GM12878 (cell line): ENCODE results near the gene GDI2. TPM values are rescaled to one million over a fixed set of nuclear protein-coding genes. Genes with fewer than 3 reads are reported as not detected.

ENCODE experiments used
- ATAC-seq: fragments of 200-7000 bp; cut with Tn5 transposase; 3 replicates; pipeline ENCODE4 v1.9.1; 2020; ENCODE audit warnings: mild to moderate bottlenecking, moderate library complexity
- BruUV-seq: library from RNA; stranded (reverse); fragments of 400-500 nt; replicated peaks from 2 replicates; lab custom pipeline; 2021; lab: Mats Ljungman, UMichigan
- CTCF ChIA-PET: fragments of 300-600 bp; sonication (Branson Sonifier 250); formaldehyde crosslinking; extraction: SDS; loops from one replicate; lab custom pipeline; 2021; ENCODE audit warnings: inconsistent platforms; lab: Yijun Ruan, JAX
- POLR2A ChIA-PET: fragments of 350-600 bp; formaldehyde crosslinking; extraction: SDS; loops from one replicate; lab custom pipeline; 2021; ENCODE audit warnings: inconsistent platforms; lab: Charles Lee
- RAD21 ChIA-PET: fragments of 300-600 bp; sonication (Branson Sonifier 250); formaldehyde crosslinking; loops from one replicate; lab custom pipeline; 2023; ENCODE audit warnings: antibody characterized with exemption; ENCODE audit not compliant: unreplicated experiment; lab: Charles Lee
- SMC1A ChIA-PET: fragments of 300-600 bp; sonication (Branson Sonifier 250); formaldehyde crosslinking; loops from one replicate; lab custom pipeline; 2023; ENCODE audit not compliant: unreplicated experiment, uncharacterized antibody; lab: Charles Lee
- DNase-seq: peaks from one replicate; pipeline ENCODE4 v3.0.0-alpha.2; 2011; ENCODE audit warnings: low read depth, low spot score
- FAIRE-seq: peaks from 3 replicates; lab custom pipeline; 2011; peaks lifted over from hg19 to GRCh38; lab: Jason Lieb, UNC
- H2AFZ ChIP-seq: 2 replicates; pipeline ENCODE4 v1.6.0; 2011; ENCODE audit warnings: low read depth, low read length, control low read depth; ENCODE audit not compliant: control insufficient read depth
- H3K27ac ChIP-seq: 2 replicates; pipeline ENCODE4 v1.5.1; 2011; ENCODE audit warnings: control low read depth; ENCODE audit not compliant: control insufficient read depth, insufficient read depth
- H3K27me3 ChIP-seq, 2 experiments: replicated peaks in 1 of 2; 2 replicates each; pipeline versions ENCODE4 v1.6.0 to v1.6.1; 2011; ENCODE audit warnings: low read length in 1 of 2; ENCODE audit not compliant: control insufficient read depth in 2 of 2, insufficient read depth in 2 of 2
- H3K36me3 ChIP-seq, 2 experiments: 2 replicates each; pipeline ENCODE4 v1.5.1; 2011; ENCODE audit warnings: low read length in 1 of 2; ENCODE audit not compliant: control insufficient read depth in 2 of 2, insufficient read depth in 2 of 2
- H3K4me1 ChIP-seq: 2 replicates; pipeline ENCODE4 v1.6.1; 2011; ENCODE audit warnings: mild to moderate bottlenecking, low read length, moderate library complexity, mixed read lengths; ENCODE audit not compliant: control insufficient read depth, insufficient read depth
- H3K4me2 ChIP-seq: 2 replicates; pipeline ENCODE4 v1.6.0; 2011; ENCODE audit warnings: control low read depth; ENCODE audit not compliant: control insufficient read depth, insufficient read depth
- H3K4me3 ChIP-seq: fragments of 200-600 bp; sonication (generic); 2 replicates; pipeline ENCODE4 v1.5.1; 2016
- H3K79me2 ChIP-seq: 2 replicates; pipeline ENCODE4 v1.6.0; 2011; ENCODE audit warnings: low read length; ENCODE audit not compliant: control insufficient read depth, insufficient read depth
- H3K9ac ChIP-seq: 2 replicates; pipeline ENCODE4 v1.8.0; 2011; ENCODE audit warnings: low read length, control low read depth, mixed read lengths; ENCODE audit not compliant: control insufficient read depth, insufficient read depth
- H3K9me3 ChIP-seq: replicated peaks from 3 replicates; pipeline ENCODE4 v1.5.1; 2011; ENCODE audit warnings: mild to moderate bottlenecking, low read length; ENCODE audit not compliant: control insufficient read depth, insufficient read depth
- H4K20me1 ChIP-seq: 2 replicates; pipeline ENCODE4 v1.6.0; 2011; ENCODE audit not compliant: control insufficient read depth, insufficient read depth
- E4F1 ChIP-seq: fragments of 450-650 bp; IDR thresholded peaks from 2 replicates; pipeline ENCODE4 v1.6.1; 2018; ENCODE audit warnings: borderline replicate concordance, mild to moderate bottlenecking; ENCODE audit not compliant: partially characterized antibody
- JUNB ChIP-seq: IDR thresholded peaks from 2 replicates; pipeline ENCODE4 v1.6.1; 2016; ENCODE audit warnings: antibody characterized with exemption, mild to moderate bottlenecking
- RELA ChIP-seq: fragments of 450-650 bp; IDR thresholded peaks from 2 replicates; pipeline ENCODE4 v1.8.0; 2014; ENCODE audit warnings: borderline replicate concordance; ENCODE audit not compliant: partially characterized antibody
- WGBS: methylation state at CpG from one replicate; pipeline ENCODE4 v1.1.6; 2016; ENCODE audit warnings: low lambda C conversion rate; ENCODE audit not compliant: insufficient replicate concordance, insufficient coverage; ENCODE audit errors: missing lambda C conversion rate; 5-methylcytosine and 5-hydroxymethylcytosine counted together
- in situ Hi-C: fragments of 300-500 bp; cut with MboI; formaldehyde crosslinking; loops from 9 replicates; pipeline ENCODE4 v1.14.3; 2018; ENCODE audit warnings: mixed read lengths
- intact Hi-C: fragments of 100-400 bp; cut with micrococcal nuclease; formaldehyde crosslinking; loops from one replicate; pipeline ENCODE4 v1.14.2; 2022; ENCODE audit not compliant: unreplicated experiment
- polyA plus RNA-seq, 11 experiments: library from polyadenylated mRNA; depleted of rRNA in 4 of 11; unstranded in 6 of 11; stranded (reverse) in 5 of 11; fragments of >200 nt; fragmentation: Nextera tagmentation in 4 of 11; fragmentation: Illumina TruSeq in 1 of 11; extraction: Ambion mirVana in 4 of 11; extraction: Trizol in 1 of 11; gene quantifications; 1 replicate in 1 of 11; 2 replicates in 10 of 11; pipeline versions ENCODE4 v1.2.1 to v1.2.3, GENCODE V29; 2011 to 2016; ENCODE audit warnings: inconsistent platforms in 2 of 11, missing spikeins in 2 of 11, low read depth in 1 of 11
- total RNA-seq, 4 experiments: library from RNA; depleted of rRNA in 3 of 4; stranded (reverse); fragments of >200 nt in 3 of 4; fragmentation: Illumina TruSeq in 1 of 4; extraction: Trizol in 1 of 4; gene quantifications; 2 replicates each; pipeline versions ENCODE4 v1.2.1 to v1.2.3, GENCODE V29; 2013 to 2021

GDI2 gene
- total and polyA plus RNA-seq, 10 of the 15 experiments (the other 5 are each of a cell fraction or from before 2014, with no cell fraction given): 261 to 395 (median 276) TPM

GRCh38 chr10:5806745-5807144 lies 6.5 kb downstream of the GDI2 start:
- ChIA-PET SMC1A (interaction anchor here (0.5 to 2.5 kb wide), 24 partner anchors 9 to 316 kb away, joined by 3 to 11 read pairs (median 4); no protein-coding TSS in a partner anchor), CTCF (interaction anchor here (0.6 to 1.6 kb wide), 10 partner anchors 9 to 534 kb away, joined by 3 to 6 read pairs (median 4); partner anchors contain the start of genes ANKRD16, FBH1 and TASOR2), POLR2A (interaction anchor here (0.6 to 1.2 kb wide), 6 partner anchors 9 to 115 kb away, joined by 3 to 6 read pairs (median 4); partner anchors contain the start of genes ANKRD16 and FBH1), RAD21 (interaction anchor here (0.7 to 5.0 kb wide), 13 partner anchors 13 to 115 kb away, joined by 3 to 33 read pairs (median 4); partner anchors contain the start of genes ANKRD16 and FBH1)
- Histone ChIP-seq H2AFZ (no peak overlapping the region), H3K4me3 (peak overlapping the region; percentile 17; the same call in 1 of the 2 replicates), H3K79me2 (peaks cover 95% of the 10 kb centered on the region), H3K36me3 (peaks cover 0 to 17% of the 10 kb centered on the region in 2 experiments; a peak in 3 of 4 replicates), H3K9me3 (no peaks in the 10 kb centered on the region; the same call in 2 of the 3 replicates), H3K4me2 (peak overlapping the region; percentile 85), H3K4me1 (peaks cover 8% of the 10 kb centered on the region), H3K9ac (peak overlapping the region; percentile 14; the same call in 1 of the 2 replicates), H3K27me3 (no peaks in the 10 kb centered on the region), H3K27ac (no peak overlapping the region), H4K20me1 (peaks cover 14% of the 10 kb centered on the region)
- peak; percentile 19 for TF ChIP-seq E4F1
- no peak for TF ChIP-seq JUNB
- TF ChIP-seq RELA: no peak
- ATAC-seq (peak; percentile 7), FAIRE-seq (no peak), DNase-seq (no peak)
- BruUV-seq: no TSS peak
- 3% methylated on average over 2 of the region's 2 CpGs for WGBS
- in situ Hi-C loops (no loop called here), intact Hi-C loops (no loop called here)
